ENCODE measurements around the gene GNAT2. TPM values are rescaled to one million over a fixed set of nuclear protein-coding genes. Genes with fewer than 3 reads are reported as not detected.

Gene GNAT2
- total and polyA plus RNA-seq, 2 donors (not counting 1 experiment from before 2014, with no cell fraction given), result 0.17 to 0.22 TPM

GRCh38 chr1:109654519-109654918 lies 35.1 kb upstream of the GNAT2 start:
- Histone ChIP-seq H3K79me2 (ENCODE audit: control insufficient read depth, insufficient read depth, low read length) (no peaks in the 10 kb centered on the region), H3K9me3 (ENCODE audit: control insufficient read depth, insufficient read depth, low read depth, low read length) (no peaks in the 10 kb centered on the region), H3K4me3 (replicated peaks in 1 of 4; ENCODE audit: control extremely low read depth in 1 of 4, insufficient read depth in 1 of 4, low read depth in 3 of 4, low read length in 4 of 4) (no peak overlapping the region), H3K9ac (ENCODE audit: insufficient read depth, low read length) (no peak overlapping the region), H3K27ac (ENCODE audit: insufficient read depth, low read length) (no peak overlapping the region), H4K20me1 (ENCODE audit: control insufficient read depth, extremely low read depth, insufficient read depth, low read length) (no peaks in the 10 kb centered on the region), H2AFZ (ENCODE audit: low read length) (no peak overlapping the region), H3K27me3 (ENCODE audit: control insufficient read depth, insufficient read depth, low read length) (peaks cover 2% of the 10 kb centered on the region), H3K4me2 (ENCODE audit: extremely low read depth, insufficient read depth, low read length) (no peak overlapping the region), H3K36me3 (ENCODE audit: control insufficient read depth, insufficient read depth, low read length) (no peaks in the 10 kb centered on the region), H3K4me1 (ENCODE audit: control insufficient read depth, extremely low read depth, insufficient read depth, low read length) (peaks cover 4% of the 10 kb centered on the region)
- no peak for DNase-seq (ENCODE audit: low read depth in 2 of 2)
- TF ChIP-seq CTCF (conservative IDR thresholded peaks at IDR 0.05 in 1 of 2, IDR thresholded peaks at IDR 0.05 in 1 of 2; ENCODE audit: low read depth in 1 of 2, low read length in 2 of 2), result no peak

- H3K4me3 ChIP-seq (replicated peaks in 1 of 4; ENCODE audit: control extremely low read depth in 1 of 4, insufficient read depth in 1 of 4, low read depth in 3 of 4, low read length in 4 of 4), result no peak overlapping the region
- H4K20me1 ChIP-seq (ENCODE audit: control insufficient read depth, extremely low read depth, insufficient read depth, low read length), result no peaks in the 10 kb centered on the region
- TF ChIP-seq CTCF (conservative IDR thresholded peaks at IDR 0.05 in 1 of 2, IDR thresholded peaks at IDR 0.05 in 1 of 2; ENCODE audit: low read depth in 1 of 2, low read length in 2 of 2) (no peak), EZH2 (IDR thresholded peaks at IDR 0.05; ENCODE audit: low read length, missing control alignments) (no peak)
- no peaks in the 10 kb centered on the region for H3K36me3 ChIP-seq (ENCODE audit: control insufficient read depth, insufficient read depth, low read length)
- no peaks in the 10 kb centered on the region for H3K9me3 ChIP-seq (ENCODE audit: control insufficient read depth, insufficient read depth, low read depth, low read length)
- no peak overlapping the region for H3K4me2 ChIP-seq (ENCODE audit: extremely low read depth, insufficient read depth, low read length)
- H3K79me2 ChIP-seq (ENCODE audit: control insufficient read depth, insufficient read depth, low read length), result no peaks in the 10 kb centered on the region
- H3K9ac ChIP-seq (ENCODE audit: insufficient read depth, low read length), result no peak overlapping the region
- H3K4me1 ChIP-seq (ENCODE audit: control insufficient read depth, extremely low read depth, insufficient read depth, low read length), result peaks cover 4% of the 10 kb centered on the region
- no peak overlapping the region for H3K27ac ChIP-seq (ENCODE audit: insufficient read depth, low read length)
- peaks cover 2% of the 10 kb centered on the region for H3K27me3 ChIP-seq (ENCODE audit: control insufficient read depth, insufficient read depth, low read length)
- DNase-seq (ENCODE audit: low read depth in 2 of 2), result no peak
- H2AFZ ChIP-seq (ENCODE audit: low read length), result no peak overlapping the region
Observed at GRCh38 chr1:109653306-109653705, 33.9 kb upstream of the GNAT2 start.

GRCh38 chr1:109652402-109652801 lies 33.0 kb upstream of the GNAT2 start:
- TF ChIP-seq EZH2 (IDR thresholded peaks at IDR 0.05; ENCODE audit: low read length, missing control alignments), result no peak
- TF ChIP-seq CTCF (conservative IDR thresholded peaks at IDR 0.05 in 1 of 2, IDR thresholded peaks at IDR 0.05 in 1 of 2; ENCODE audit: low read depth in 1 of 2, low read length in 2 of 2), result no peak
- H3K4me1 ChIP-seq (ENCODE audit: control insufficient read depth, extremely low read depth, insufficient read depth, low read length), result peaks cover 4% of the 10 kb centered on the region
- H4K20me1 ChIP-seq (ENCODE audit: control insufficient read depth, extremely low read depth, insufficient read depth, low read length), result no peaks in the 10 kb centered on the region
- no peaks in the 10 kb centered on the region for H3K36me3 ChIP-seq (ENCODE audit: control insufficient read depth, insufficient read depth, low read length)
- no peak overlapping the region for H3K9ac ChIP-seq (ENCODE audit: insufficient read depth, low read length)
- no peak for DNase-seq (ENCODE audit: low read depth in 2 of 2)
- H3K4me2 ChIP-seq (ENCODE audit: extremely low read depth, insufficient read depth, low read length), result no peak overlapping the region
- no peaks in the 10 kb centered on the region for H3K9me3 ChIP-seq (ENCODE audit: control insufficient read depth, insufficient read depth, low read depth, low read length)
- no peaks in the 10 kb centered on the region for H3K79me2 ChIP-seq (ENCODE audit: control insufficient read depth, insufficient read depth, low read length)
- no peak overlapping the region for H2AFZ ChIP-seq (ENCODE audit: low read length)
- peaks cover 2% of the 10 kb centered on the region for H3K27me3 ChIP-seq (ENCODE audit: control insufficient read depth, insufficient read depth, low read length)
- no peak overlapping the region for H3K4me3 ChIP-seq (replicated peaks in 1 of 4; ENCODE audit: control extremely low read depth in 1 of 4, insufficient read depth in 1 of 4, low read depth in 3 of 4, low read length in 4 of 4)
- no peak overlapping the region for H3K27ac ChIP-seq (ENCODE audit: insufficient read depth, low read length)
